SK-N-SH treated with all-trans-retinoic acid at 6 μM for 48 hours (cell line): ENCODE data around the gene ADAD1.
"Not testable (repeated sequence)": the region's sequence is repeated elsewhere in the genome, so short reads cannot be mapped to it uniquely, and the experiment has no call there.

Source experiments
- ATAC-seq: fragments of 200-7000 bp; cut with Tn5 transposase; 3 replicates; pipeline ENCODE4 v1.9.1; 2020; ENCODE audit warnings: mild to moderate bottlenecking, moderate library complexity
- ARNTL ChIP-seq: fragments of 450-650 bp; formaldehyde crosslinking; IDR thresholded peaks from 2 replicates; pipeline ENCODE4 v1.5.0; 2020; ENCODE audit warnings: low read depth, mild to moderate bottlenecking, moderate library complexity, borderline replicate concordance
- CREB5 ChIP-seq: fragments of 250-450 bp; sonication (Bioruptor Pico); IDR thresholded peaks from 2 replicates; pipeline ENCODE4 v1.5.1; 2020; ENCODE audit warnings: low read depth, mild to moderate bottlenecking, moderate library complexity
- CSRNP3 ChIP-seq: fragments of 250-450 bp; sonication (Bioruptor Pico); IDR thresholded peaks from 2 replicates; pipeline ENCODE4 v1.5.1; 2021; ENCODE audit warnings: mild to moderate bottlenecking, moderate library complexity
- ESRRG ChIP-seq: fragments of 250-450 bp; sonication (Bioruptor Pico); IDR thresholded peaks from 2 replicates; pipeline ENCODE4 v1.6.1; 2021; ENCODE audit warnings: mild to moderate bottlenecking
- GLIS3 ChIP-seq: fragments of 250-450 bp; sonication (Bioruptor Pico); IDR thresholded peaks from 2 replicates; pipeline ENCODE4 v1.5.0; 2020; ENCODE audit warnings: mild to moderate bottlenecking, moderate library complexity
- OSR1 ChIP-seq: fragments of 250-450 bp; sonication (Bioruptor Pico); IDR thresholded peaks from 2 replicates; pipeline ENCODE4 v1.8.0; 2022; ENCODE audit warnings: moderate library complexity, mild to moderate bottlenecking, inconsistent platforms
- PATZ1 ChIP-seq: fragments of 250-450 bp; sonication (Bioruptor Pico); IDR thresholded peaks from 2 replicates; pipeline ENCODE4 v1.8.0; 2020; ENCODE audit warnings: mild to moderate bottlenecking, moderate library complexity, borderline replicate concordance
- PPARA ChIP-seq: fragments of 250-450 bp; sonication (Bioruptor Pico); IDR thresholded peaks from 2 replicates; pipeline ENCODE4 v1.5.0; 2020; ENCODE audit warnings: mild to moderate bottlenecking, borderline replicate concordance
- RARB ChIP-seq: fragments of 250-450 bp; sonication (Bioruptor Pico); IDR thresholded peaks from 2 replicates; pipeline ENCODE4 v1.8.0; 2021; ENCODE audit warnings: mild to moderate bottlenecking, moderate library complexity
- SNAI2 ChIP-seq: fragments of 250-450 bp; sonication (Bioruptor Pico); IDR thresholded peaks from 2 replicates; pipeline ENCODE4 v1.5.0; 2020; ENCODE audit warnings: mild to moderate bottlenecking, moderate library complexity
- TCF4 ChIP-seq: fragments of 250-450 bp; sonication (Bioruptor Pico); IDR thresholded peaks from 2 replicates; pipeline ENCODE4 v1.8.0; 2021; ENCODE audit warnings: mild to moderate bottlenecking, moderate library complexity, borderline replicate concordance
- TOX ChIP-seq: fragments of 250-450 bp; sonication (Bioruptor Pico); IDR thresholded peaks from 2 replicates; pipeline ENCODE4 v1.8.0; 2021; ENCODE audit warnings: mild to moderate bottlenecking, moderate library complexity, borderline replicate concordance
- TSHZ2 ChIP-seq: fragments of 250-450 bp; sonication (Bioruptor Pico); IDR thresholded peaks from 2 replicates; pipeline ENCODE4 v1.5.0; 2020; ENCODE audit warnings: mild to moderate bottlenecking, moderate library complexity
- ZC3H10 ChIP-seq: fragments of 250-450 bp; sonication (Bioruptor Pico); IDR thresholded peaks from 2 replicates; pipeline ENCODE4 v1.5.1; 2021; ENCODE audit warnings: mild to moderate bottlenecking, moderate library complexity
- ZFP3 ChIP-seq: fragments of 250-450 bp; sonication (Bioruptor Pico); IDR thresholded peaks from 2 replicates; pipeline ENCODE4 v1.5.0; 2020; ENCODE audit warnings: mild to moderate bottlenecking, moderate library complexity
- ZFP30 ChIP-seq: fragments of 450-650 bp; formaldehyde crosslinking; IDR thresholded peaks from 2 replicates; pipeline ENCODE4 v1.5.0; 2022; ENCODE audit warnings: mild to moderate bottlenecking, moderate library complexity
- ZNF70 ChIP-seq: fragments of 450-650 bp; formaldehyde crosslinking; IDR thresholded peaks from 2 replicates; pipeline ENCODE4 v1.5.0; 2020; ENCODE audit warnings: mild to moderate bottlenecking, moderate library complexity
- ZNF8 ChIP-seq: fragments of 450-650 bp; formaldehyde crosslinking; IDR thresholded peaks from 2 replicates; pipeline ENCODE4 v1.5.0; 2020; ENCODE audit warnings: mild to moderate bottlenecking, moderate library complexity

The ADAD1 gene

GRCh38 chr4:122341886-122342285 is 36.9 kb upstream of the ADAD1 start (continued):
- no peak for TF ChIP-seq CREB5

- no peak for ATAC-seq
- TF ChIP-seq ZFP30 (CRISPR knock-in tag), result no peak
These were observed 32.8 kb upstream of the ADAD1 start for GRCh38 chr4:122346036-122346435.

- TF ChIP-seq ZNF70, result no peak
- TF ChIP-seq ESRRG (CRISPR knock-in tag), result no peak
- ATAC-seq, result no peak
These were observed 32.3 kb upstream of the ADAD1 start for GRCh38 chr4:122346503-122346902.

- ATAC-seq, result no peak
- TF ChIP-seq PPARA (CRISPR knock-in tag) (no peak), TSHZ2 (CRISPR knock-in tag) (no peak), TCF4 (CRISPR knock-in tag) (no peak), RARB (CRISPR knock-in tag) (no peak), SNAI2 (no peak), PATZ1 (CRISPR knock-in tag) (no peak)
These were observed 22.4 kb upstream of the ADAD1 start for GRCh38 chr4:122356317-122356808.

- no peak for ATAC-seq
- TF ChIP-seq RARB (CRISPR knock-in tag), result no peak
- no peak for TF ChIP-seq ZFP30 (CRISPR knock-in tag)
These were observed 18.1 kb upstream of the ADAD1 start for GRCh38 chr4:122360754-122361153.

GRCh38 chr4:122364700-122365404 is 14.0 kb upstream of the ADAD1 start:
- TF ChIP-seq ZC3H10 (no peak), OSR1 (CRISPR knock-in tag) (no peak), CSRNP3 (CRISPR knock-in tag) (no peak), PPARA (CRISPR knock-in tag) (no peak), ARNTL (CRISPR knock-in tag) (no peak), TSHZ2 (CRISPR knock-in tag) (no peak), ZFP3 (CRISPR knock-in tag) (no peak), ESRRG (CRISPR knock-in tag) (no peak), ZNF70 (no peak), ZNF8 (CRISPR knock-in tag) (no peak), ZFP30 (CRISPR knock-in tag) (no peak), TCF4 (CRISPR knock-in tag) (no peak), GLIS3 (CRISPR knock-in tag) (no peak), TOX (CRISPR knock-in tag) (no peak)
- TF ChIP-seq, all 23 proteins: peak for 0
- no peak for ATAC-seq

GRCh38 chr4:122368786-122369185 is 10.0 kb upstream of the ADAD1 start:
- ATAC-seq, result not testable (repeated sequence)
